HG02610 (cell line): ENCODE data around the gene USP12.
A peak's percentile ranks its signal among the peaks of the same experiment; 100 is the strongest.
"Not testable (repeated sequence)": the region's sequence is repeated elsewhere in the genome, so short reads cannot be mapped to it uniquely, and the experiment has no call there.

Source experiments
- ATAC-seq: cut with Tn5 transposase; IDR thresholded peaks from one replicate; pipeline ENCODE4 v1.9.1; 2021; ENCODE audit warnings: mild to moderate bottlenecking, moderate library complexity; ENCODE audit not compliant: unreplicated experiment

Gene USP12

GRCh38 chr13:27151798-27152599, 19.6 kb downstream of the USP12 start:
- ATAC-seq, result no peak

GRCh38 chr13:27149702-27150101, 21.9 kb downstream of the USP12 start:
- ATAC-seq, result no peak

GRCh38 chr13:27148900-27149299, 22.7 kb downstream of the USP12 start:
- ATAC-seq, result no peak

GRCh38 chr13:27147530-27148170, 24.0 kb downstream of the USP12 start:
- ATAC-seq, result peak; percentile 80

GRCh38 chr13:27141746-27142145, 29.9 kb downstream of the USP12 start:
- no peak for ATAC-seq

GRCh38 chr13:27141159-27141558, 30.5 kb downstream of the USP12 start:
- not testable (repeated sequence) for ATAC-seq

GRCh38 chr13:27140060-27140459, 31.6 kb downstream of the USP12 start:
- no peak for ATAC-seq

GRCh38 chr13:27139565-27139964, 32.0 kb downstream of the USP12 start:
- ATAC-seq, result no peak

- ATAC-seq, result no peak
These were observed 33.0 kb downstream of the USP12 start for GRCh38 chr13:27138457-27139093.

GRCh38 chr13:27137759-27138158, 33.9 kb downstream of the USP12 start:
- no peak for ATAC-seq

GRCh38 chr13:27135023-27135422, 36.6 kb downstream of the USP12 start:
- ATAC-seq, result no peak

- ATAC-seq, result no peak
These were observed 37.7 kb downstream of the USP12 start for GRCh38 chr13:27133889-27134288.

GRCh38 chr13:27132538-27132937, 39.1 kb downstream of the USP12 start:
- peak; percentile 28 for ATAC-seq

GRCh38 chr13:27131906-27132305, 39.7 kb downstream of the USP12 start:
- ATAC-seq, result no peak

- peak; percentile 89 for ATAC-seq
These were observed 40.5 kb downstream of the USP12 start for GRCh38 chr13:27130979-27131623.

- ATAC-seq, result no peak
These were observed 41.2 kb downstream of the USP12 start for GRCh38 chr13:27130223-27130978.

- no peak for ATAC-seq
These were observed 42.6 kb downstream of the USP12 start for GRCh38 chr13:27128825-27129627.

- no peak for ATAC-seq
These were observed 44.8 kb downstream of the USP12 start for GRCh38 chr13:27126859-27127258.

- no peak for ATAC-seq
These were observed 46.0 kb downstream of the USP12 start for GRCh38 chr13:27125357-27126282.
